Endodermal cell (in vitro differentiated cells): Measurements from ENCODE around the gene R3HDM1. TPM values are rescaled to one million over a fixed set of nuclear protein-coding genes. Genes with fewer than 3 reads are reported as not detected.
A peak's percentile ranks its signal among the peaks of the same experiment; 100 is the strongest.

Source experiments
- DNase-seq: peaks from one replicate; pipeline ENCODE4 v3.0.0-alpha.2; 2017
- H3K27ac ChIP-seq: 2 replicates; pipeline ENCODE4 v1.5.1; 2013; ENCODE audit warnings: mild to moderate bottlenecking, low read depth, low read length, moderate library complexity
- H3K27me3 ChIP-seq: 2 replicates; pipeline ENCODE4 v1.6.1; 2013; ENCODE audit warnings: mild to moderate bottlenecking, low read length, moderate library complexity; ENCODE audit not compliant: insufficient read depth, control insufficient read depth, poor library complexity, severe bottlenecking
- H3K36me3 ChIP-seq: 2 replicates; pipeline ENCODE4 v1.7.0; 2013; ENCODE audit warnings: mild to moderate bottlenecking, low read length, moderate library complexity; ENCODE audit not compliant: control insufficient read depth, insufficient read depth
- H3K4me1 ChIP-seq: one replicate; pipeline ENCODE4 v1.7.0; 2013; ENCODE audit warnings: low read length; ENCODE audit not compliant: control insufficient read depth, insufficient read depth
- H3K4me3 ChIP-seq: 2 replicates; pipeline ENCODE4 v1.5.1; 2013; ENCODE audit warnings: mild to moderate bottlenecking, low read length, moderate library complexity
- H3K9ac ChIP-seq: 2 replicates; pipeline ENCODE4 v1.6.1; 2013; ENCODE audit warnings: mild to moderate bottlenecking, low read length, moderate library complexity; ENCODE audit not compliant: poor library complexity, severe bottlenecking; ENCODE audit errors: extremely low read depth
- H3K9me3 ChIP-seq: 2 replicates; pipeline ENCODE4 v1.6.1; 2013; ENCODE audit warnings: mild to moderate bottlenecking, low read length, moderate library complexity; ENCODE audit not compliant: control insufficient read depth
- H3K27ac Mint-ChIP-seq: 2 replicates; pipeline ENCODE4 v1.8.0; 2020; ENCODE audit warnings: mixed read lengths
- H3K27me3 Mint-ChIP-seq: 2 replicates; pipeline ENCODE4 v1.8.0; 2021; ENCODE audit warnings: mild to moderate bottlenecking, mixed read lengths; ENCODE audit not compliant: insufficient read depth
- H3K36me3 Mint-ChIP-seq: 2 replicates; pipeline ENCODE4 v1.8.0; 2020; ENCODE audit warnings: low read depth, mixed read lengths
- H3K4me1 Mint-ChIP-seq: 2 replicates; pipeline ENCODE4 v1.8.0; 2020; ENCODE audit warnings: mixed read lengths
- H3K4me3 Mint-ChIP-seq: 2 replicates; pipeline ENCODE4 v1.8.0; 2020; ENCODE audit warnings: mild to moderate bottlenecking, moderate library complexity, mixed read lengths
- H3K9me3 Mint-ChIP-seq: 2 replicates; pipeline ENCODE4 v1.8.0; 2020; ENCODE audit warnings: mild to moderate bottlenecking, mixed read lengths
- CTCF ChIP-seq: fragments of 200-600 bp; sonication (generic); conservative IDR thresholded peaks from 2 replicates; pipeline ENCODE4 v1.5.0; 2021; ENCODE audit warnings: antibody characterized with exemption, mild to moderate bottlenecking
- WGBS, 2 experiments: methylation state at CpG; one replicate each; pipeline versions ENCODE4 v1.1.5 to v1.1.7; 2013; ENCODE audit warnings: missing lambda C conversion rate in 2 of 2, mixed read lengths in 1 of 2; ENCODE audit not compliant: insufficient coverage in 1 of 2, insufficient read length in 1 of 2; 5-methylcytosine and 5-hydroxymethylcytosine counted together
- total RNA-seq, 2 donors: library from RNA; stranded (reverse); fragmentation: NEBNext Ultra II Directional in 1 of 2; extraction: Animal tissue kit (Norgen Biotek cat#: 25700) in 1 of 2; gene quantifications; 2 replicates in 1 of 2; 3 replicates in 1 of 2; pipeline ENCODE4 v1.2.1, GENCODE V29; 2021

R3HDM1 gene
- total RNA-seq, 2 donors from 2014 or later: 52.6 to 67.0 TPM

GRCh38 chr2:135630488-135630887, 99.2 kb downstream of the R3HDM1 start:
- Histone ChIP-seq H3K9ac (no peak overlapping the region), H3K4me1 (no peaks in the 10 kb centered on the region), H3K36me3 (peaks cover 5% of the 10 kb centered on the region), H3K27ac (no peak overlapping the region), H3K27me3 (no peaks in the 10 kb centered on the region), H3K4me3 (no peak overlapping the region), H3K9me3 (no peaks in the 10 kb centered on the region)
- Mint-ChIP-seq H3K27me3 (no peaks in the 10 kb centered on the region), H3K4me3 (no peak overlapping the region), H3K9me3 (no peaks in the 10 kb centered on the region), H3K27ac (peak overlapping the region; percentile 37), H3K36me3 (peaks cover 13% of the 10 kb centered on the region), H3K4me1 (peaks cover 11% of the 10 kb centered on the region)
- no peak for DNase-seq
- 67% methylated on average over 1 of the region's 1 CpG; no CpG with 5 or more reads in 1 of the 2 experiments for WGBS, 2 experiments
- TF ChIP-seq CTCF: no peak

GRCh38 chr2:135633582-135633981, 102.3 kb downstream of the R3HDM1 start:
- no peak overlapping the region for H3K9ac ChIP-seq
- Mint-ChIP-seq H3K36me3 (peaks cover 25% of the 10 kb centered on the region), H3K27ac (no peak overlapping the region), H3K4me1 (peaks cover 3% of the 10 kb centered on the region), H3K4me3 (no peak overlapping the region), H3K27me3 (no peaks in the 10 kb centered on the region), H3K9me3 (no peaks in the 10 kb centered on the region)
- no peak overlapping the region for H3K4me3 ChIP-seq
- TF ChIP-seq CTCF: no peak
- DNase-seq: no peak
- H3K36me3 ChIP-seq: peaks cover 33% of the 10 kb centered on the region
- H3K27me3 ChIP-seq: no peaks in the 10 kb centered on the region
- 98 to 100% methylated on average over 2 to 4 of the region's 4 CpGs for WGBS, 2 experiments
- no peaks in the 10 kb centered on the region for H3K4me1 ChIP-seq
- H3K27ac ChIP-seq: no peak overlapping the region
- no peaks in the 10 kb centered on the region for H3K9me3 ChIP-seq

GRCh38 chr2:135635212-135635835, 104.0 kb downstream of the R3HDM1 start:
- H3K36me3 Mint-ChIP-seq: peaks cover 36% of the 10 kb centered on the region
- H3K27me3 Mint-ChIP-seq: no peaks in the 10 kb centered on the region
- H3K36me3 ChIP-seq: peaks cover 47% of the 10 kb centered on the region
- no peak for TF ChIP-seq CTCF
- no peaks in the 10 kb centered on the region for H3K9me3 ChIP-seq
- H3K4me3 ChIP-seq: no peak overlapping the region
- DNase-seq: no peak
- no peak overlapping the region for H3K9ac ChIP-seq
- no peak overlapping the region for H3K4me3 Mint-ChIP-seq
- H3K27me3 ChIP-seq: no peaks in the 10 kb centered on the region
- H3K4me1 Mint-ChIP-seq: peaks cover 3% of the 10 kb centered on the region
- WGBS, 2 experiments: 94 to 100% methylated on average over 5 of the region's 6 CpGs
- no peaks in the 10 kb centered on the region for H3K9me3 Mint-ChIP-seq
- no peaks in the 10 kb centered on the region for H3K4me1 ChIP-seq
- no peak overlapping the region for H3K27ac Mint-ChIP-seq
- no peak overlapping the region for H3K27ac ChIP-seq
